Measurements from ENCODE around the gene MCOLN1.

MCOLN1 gene

GRCh38 chr19:7579182-7579581, 56.8 kb downstream of the MCOLN1 start:
- no peak for DNase-seq

- no peak for DNase-seq
Measured at GRCh38 chr19:7582446-7582845, 60.0 kb downstream of the MCOLN1 start.

Measured in SHP77 treated with DMSO at 0.1 percent for 48 hours (cell line).